ENCODE measurements around the gene KRTAP5-2.

GRCh38 chr11:1572197-1573076, 25.7 kb downstream of the KRTAP5-2 start, which contains the start of gene DUSP8:
- no peak for TF ChIP-seq CTCF (IDR thresholded peaks at IDR 0.05; ENCODE audit: low read length)
- TF ChIP-seq EZH2 (optimal IDR thresholded peaks at IDR 0.05; ENCODE audit: low read depth, low read length): peak; percentile 81
- no peak for TF ChIP-seq EZH2phosphoT487 (IDR thresholded peaks at IDR 0.05; ENCODE audit: low read length)

All from MM.1S (cell line).